PFSK-1 (cell line): Measurements from ENCODE around the gene TBC1D8.

Source experiments
- POLR2AphosphoS5 ChIP-seq: IDR thresholded peaks from 2 replicates; pipeline ENCODE4 v1.6.1; 2012; ENCODE audit warnings: low read depth, mild to moderate bottlenecking, control low read depth, low read length, moderate library complexity
- TF ChIP-seq, protein P1 (sequence below), 2 experiments: IDR thresholded peaks; 2 replicates each; pipeline versions ENCODE4 v1.6.1 to v1.8.0; 2011 to 2012; ENCODE audit warnings: low read depth in 2 of 2, low read length in 2 of 2, control low read depth in 1 of 2, inconsistent platforms in 1 of 2, mild to moderate bottlenecking in 1 of 2, moderate library complexity in 1 of 2; ENCODE audit not compliant: insufficient read depth in 1 of 2

DNA sequence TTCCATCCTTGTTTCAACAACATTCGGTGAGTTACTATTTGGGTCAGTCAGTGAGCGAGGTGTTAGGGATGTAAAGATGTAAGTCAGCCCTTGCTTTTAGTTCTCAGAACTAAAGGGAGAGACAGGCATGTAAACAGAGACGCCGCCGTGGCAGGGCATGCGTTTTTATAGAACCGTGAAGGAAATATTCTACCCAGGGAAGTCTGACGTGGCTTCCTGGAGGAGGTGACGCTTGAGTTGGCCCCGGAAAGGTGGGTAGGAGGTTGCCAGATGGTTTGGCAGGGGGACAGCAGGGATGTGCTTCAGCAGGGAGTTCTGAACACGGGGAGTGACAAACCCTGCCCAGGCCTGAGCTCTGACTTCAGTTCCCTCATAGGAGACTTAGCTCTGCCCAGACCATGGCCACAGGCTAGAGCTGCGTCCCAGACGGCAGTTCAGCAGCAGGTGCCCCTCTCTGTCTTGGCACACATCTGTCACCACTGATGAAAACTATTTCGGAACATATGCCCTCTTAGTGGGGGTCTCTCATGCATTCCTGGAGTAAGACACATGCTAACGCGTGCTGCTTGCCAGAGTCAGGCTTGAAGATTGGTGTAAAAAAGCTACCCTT is 172.5 kb downstream of the TBC1D8 start:
- no peak for TF ChIP-seq POLR2AphosphoS5
- TF ChIP-seq, protein P1, sequence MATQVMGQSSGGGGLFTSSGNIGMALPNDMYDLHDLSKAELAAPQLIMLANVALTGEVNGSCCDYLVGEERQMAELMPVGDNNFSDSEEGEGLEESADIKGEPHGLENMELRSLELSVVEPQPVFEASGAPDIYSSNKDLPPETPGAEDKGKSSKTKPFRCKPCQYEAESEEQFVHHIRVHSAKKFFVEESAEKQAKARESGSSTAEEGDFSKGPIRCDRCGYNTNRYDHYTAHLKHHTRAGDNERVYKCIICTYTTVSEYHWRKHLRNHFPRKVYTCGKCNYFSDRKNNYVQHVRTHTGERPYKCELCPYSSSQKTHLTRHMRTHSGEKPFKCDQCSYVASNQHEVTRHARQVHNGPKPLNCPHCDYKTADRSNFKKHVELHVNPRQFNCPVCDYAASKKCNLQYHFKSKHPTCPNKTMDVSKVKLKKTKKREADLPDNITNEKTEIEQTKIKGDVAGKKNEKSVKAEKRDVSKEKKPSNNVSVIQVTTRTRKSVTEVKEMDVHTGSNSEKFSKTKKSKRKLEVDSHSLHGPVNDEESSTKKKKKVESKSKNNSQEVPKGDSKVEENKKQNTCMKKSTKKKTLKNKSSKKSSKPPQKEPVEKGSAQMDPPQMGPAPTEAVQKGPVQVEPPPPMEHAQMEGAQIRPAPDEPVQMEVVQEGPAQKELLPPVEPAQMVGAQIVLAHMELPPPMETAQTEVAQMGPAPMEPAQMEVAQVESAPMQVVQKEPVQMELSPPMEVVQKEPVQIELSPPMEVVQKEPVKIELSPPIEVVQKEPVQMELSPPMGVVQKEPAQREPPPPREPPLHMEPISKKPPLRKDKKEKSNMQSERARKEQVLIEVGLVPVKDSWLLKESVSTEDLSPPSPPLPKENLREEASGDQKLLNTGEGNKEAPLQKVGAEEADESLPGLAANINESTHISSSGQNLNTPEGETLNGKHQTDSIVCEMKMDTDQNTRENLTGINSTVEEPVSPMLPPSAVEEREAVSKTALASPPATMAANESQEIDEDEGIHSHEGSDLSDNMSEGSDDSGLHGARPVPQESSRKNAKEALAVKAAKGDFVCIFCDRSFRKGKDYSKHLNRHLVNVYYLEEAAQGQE (IDR thresholded peaks at IDR 0.05; ENCODE audit: insufficient read depth in 1 of 2, low read depth in 2 of 2, low read length in 2 of 2): no peak
